Chondrocyte (in vitro differentiated cells): Measurements from ENCODE around the gene ST6GALNAC5. TPM values are rescaled to one million over a fixed set of nuclear protein-coding genes. Genes with fewer than 3 reads are reported as not detected.

Experiments
- DNase-seq: peaks from one replicate; pipeline ENCODE4 v3.0.0; 2021; ENCODE audit warnings: mixed read lengths, low spot score
- H3K27ac Mint-ChIP-seq: one replicate; pipeline ENCODE4 v1.8.0; 2021; ENCODE audit warnings: mild to moderate bottlenecking, moderate library complexity, mixed read lengths; ENCODE audit not compliant: unreplicated experiment
- H3K27me3 Mint-ChIP-seq: 2 replicates; pipeline ENCODE4 v1.8.0; 2021; ENCODE audit warnings: low read depth, mixed read lengths
- H3K36me3 Mint-ChIP-seq: 2 replicates; pipeline ENCODE4 v1.8.0; 2021; ENCODE audit warnings: low read depth, mixed read lengths
- H3K4me1 Mint-ChIP-seq: 2 replicates; pipeline ENCODE4 v1.8.0; 2021; ENCODE audit warnings: low read depth, mild to moderate bottlenecking, mixed read lengths
- H3K4me3 Mint-ChIP-seq: one replicate; pipeline ENCODE4 v1.8.0; 2021; ENCODE audit warnings: mild to moderate bottlenecking, moderate library complexity, mixed read lengths; ENCODE audit not compliant: unreplicated experiment
- H3K9me3 Mint-ChIP-seq: 2 replicates; pipeline ENCODE4 v1.8.0; 2021; ENCODE audit warnings: low read depth, mixed read lengths
- CTCF ChIP-seq: fragments of 200-600 bp; sonication (generic); IDR thresholded peaks from 2 replicates; pipeline ENCODE4 v1.5.0; 2021; ENCODE audit warnings: antibody characterized with exemption, mild to moderate bottlenecking, moderate library complexity
- total RNA-seq: library from RNA; stranded (reverse); gene quantifications from 3 replicates; pipeline ENCODE4 v1.2.1, GENCODE V29; 2021

The ST6GALNAC5 gene
- total RNA-seq, 1 donor from 2014 or later: 7.3 TPM

GRCh38 chr1:76950306-76950705, 83.0 kb downstream of the ST6GALNAC5 start:
- TF ChIP-seq CTCF: no peak

GRCh38 chr1:76951153-76951552, 83.9 kb downstream of the ST6GALNAC5 start:
- H3K27ac Mint-ChIP-seq: no peak overlapping the region
- no peak for TF ChIP-seq CTCF
- no peaks in the 10 kb centered on the region for H3K9me3 Mint-ChIP-seq
- H3K27me3 Mint-ChIP-seq: no peaks in the 10 kb centered on the region
- no peak for DNase-seq
- peaks cover 7% of the 10 kb centered on the region for H3K4me1 Mint-ChIP-seq
- H3K36me3 Mint-ChIP-seq: no peaks in the 10 kb centered on the region
- H3K4me3 Mint-ChIP-seq: no peak overlapping the region

More at GRCh38 chr1:76950306-76950705, 83.0 kb downstream of the ST6GALNAC5 start:
- Mint-ChIP-seq H3K4me3 (no peak overlapping the region), H3K4me1 (no peaks in the 10 kb centered on the region), H3K27ac (no peak overlapping the region), H3K9me3 (no peaks in the 10 kb centered on the region), H3K27me3 (no peaks in the 10 kb centered on the region), H3K36me3 (no peaks in the 10 kb centered on the region)
- DNase-seq: no peak

- H3K27ac Mint-ChIP-seq: no peak overlapping the region
- H3K36me3 Mint-ChIP-seq: no peaks in the 10 kb centered on the region
- no peaks in the 10 kb centered on the region for H3K9me3 Mint-ChIP-seq
- H3K4me3 Mint-ChIP-seq: no peak overlapping the region
- no peaks in the 10 kb centered on the region for H3K27me3 Mint-ChIP-seq
- DNase-seq: no peak
- TF ChIP-seq CTCF: no peak
- peaks cover 7% of the 10 kb centered on the region for H3K4me1 Mint-ChIP-seq
These were observed 88.4 kb downstream of the ST6GALNAC5 start for GRCh38 chr1:76955652-76956051.

- H3K36me3 Mint-ChIP-seq: no peaks in the 10 kb centered on the region
- H3K27ac Mint-ChIP-seq: no peak overlapping the region
- no peaks in the 10 kb centered on the region for H3K27me3 Mint-ChIP-seq
- TF ChIP-seq CTCF: no peak
- no peak for DNase-seq
- no peaks in the 10 kb centered on the region for H3K9me3 Mint-ChIP-seq
- H3K4me3 Mint-ChIP-seq: no peak overlapping the region
- peaks cover 7% of the 10 kb centered on the region for H3K4me1 Mint-ChIP-seq
These were observed 90.7 kb downstream of the ST6GALNAC5 start for GRCh38 chr1:76957961-76958360.

GRCh38 chr1:76958828-76959227, 91.5 kb downstream of the ST6GALNAC5 start:
- peaks cover 3% of the 10 kb centered on the region for H3K9me3 Mint-ChIP-seq
- H3K36me3 Mint-ChIP-seq: no peaks in the 10 kb centered on the region
- no peaks in the 10 kb centered on the region for H3K27me3 Mint-ChIP-seq
- peaks cover 7% of the 10 kb centered on the region for H3K4me1 Mint-ChIP-seq
- TF ChIP-seq CTCF: no peak
- H3K4me3 Mint-ChIP-seq: no peak overlapping the region
- no peak overlapping the region for H3K27ac Mint-ChIP-seq
- DNase-seq: no peak
